ENCODE data around the gene EPC1.
"Not testable (repeated sequence)": the region's sequence is repeated elsewhere in the genome, so short reads cannot be mapped to it uniquely, and the experiment has no call there.

EPC1 gene

GRCh38 chr10:32346551-32347362 lies at the start of gene EPC1:
Gene EPC1, minus strand, starts transcription at chr10:32347158. Its CDS starts 243 bp downstream, at chr10:32346915.
- H3K36me3 ChIP-seq (ENCODE audit: insufficient read depth, low read length) = peaks cover 17% of the 10 kb centered on the region
- DNase-seq (ENCODE audit: low read depth, low spot score) = no peak
- H3K27ac ChIP-seq = peak within 1 kb of the TSS; percentile 99
- TF ChIP-seq EZH2 (IDR thresholded peaks at IDR 0.05) = no peak
- TF ChIP-seq POLR2AphosphoS5 (IDR thresholded peaks at IDR 0.05; ENCODE audit: borderline replicate concordance, low read depth, low read length) = peak; percentile 54
- peak within 1 kb of the TSS; percentile 89 for H3K4me3 ChIP-seq
- H3K9me3 ChIP-seq (ENCODE audit: low read depth, low read length) = no peaks in the 10 kb centered on the region
- peak within 1 kb of the TSS; percentile 100 for H3K9ac ChIP-seq (ENCODE audit: insufficient read length)

- DNase-seq (ENCODE audit: low read depth, low spot score) = no peak
- TF ChIP-seq FOXP2 (optimal IDR thresholded peaks at IDR 0.05; ENCODE audit: control extremely low read depth, extremely low read length, insufficient read depth) (no peak), EZH2 (IDR thresholded peaks at IDR 0.05) (no peak), POLR2AphosphoS5 (IDR thresholded peaks at IDR 0.05; ENCODE audit: borderline replicate concordance, low read depth, low read length) (no peak)
- Histone ChIP-seq H3K4me3 (no peak overlapping the region), H3K27ac (no peak overlapping the region), H3K36me3 (ENCODE audit: insufficient read depth, low read length) (no peaks in the 10 kb centered on the region), H3K9ac (ENCODE audit: insufficient read length) (no peak overlapping the region), H3K9me3 (ENCODE audit: low read depth, low read length) (no peaks in the 10 kb centered on the region)
These were observed 47.0 kb upstream of the EPC1 start for GRCh38 chr10:32393911-32394310.

GRCh38 chr10:32392284-32392683 lies 45.3 kb upstream of the EPC1 start:
- not testable (repeated sequence) for DNase-seq (ENCODE audit: low read depth, low spot score)

GRCh38 chr10:32390193-32390592 lies 43.2 kb upstream of the EPC1 start:
- DNase-seq (ENCODE audit: low read depth, low spot score) = no peak
- Histone ChIP-seq H3K9me3 (ENCODE audit: low read depth, low read length) (no peaks in the 10 kb centered on the region), H3K27ac (no peak overlapping the region), H3K9ac (ENCODE audit: insufficient read length) (no peak overlapping the region), H3K36me3 (ENCODE audit: insufficient read depth, low read length) (no peaks in the 10 kb centered on the region), H3K4me3 (no peak overlapping the region)
- TF ChIP-seq FOXP2 (optimal IDR thresholded peaks at IDR 0.05; ENCODE audit: control extremely low read depth, extremely low read length, insufficient read depth) (no peak), POLR2AphosphoS5 (IDR thresholded peaks at IDR 0.05; ENCODE audit: borderline replicate concordance, low read depth, low read length) (no peak), EZH2 (IDR thresholded peaks at IDR 0.05) (no peak)

More at GRCh38 chr10:32392284-32392683, 45.3 kb upstream of the EPC1 start:
- H3K9ac ChIP-seq (ENCODE audit: insufficient read length); H3K27ac ChIP-seq; H3K4me3 ChIP-seq; H3K36me3 ChIP-seq (ENCODE audit: insufficient read depth, low read length); H3K9me3 ChIP-seq (ENCODE audit: low read depth, low read length): not testable (repeated sequence)

- 0 out of 2 replicates have a peak overlapping the region, but pooled peaks have one; percentile 3 for H3K4me3 ChIP-seq
- peak overlapping the region; percentile 96 for H3K27ac ChIP-seq
- H3K36me3 ChIP-seq (ENCODE audit: insufficient read depth, low read length) = no peaks in the 10 kb centered on the region
- no peak for TF ChIP-seq POLR2AphosphoS5 (IDR thresholded peaks at IDR 0.05; ENCODE audit: borderline replicate concordance, low read depth, low read length)
- no peak for TF ChIP-seq FOXP2 (optimal IDR thresholded peaks at IDR 0.05; ENCODE audit: control extremely low read depth, extremely low read length, insufficient read depth)
- TF ChIP-seq EZH2 (IDR thresholded peaks at IDR 0.05) = no peak
- DNase-seq (ENCODE audit: low read depth, low spot score) = no peak
- H3K9ac ChIP-seq (ENCODE audit: insufficient read length) = no peak overlapping the region
- H3K9me3 ChIP-seq (ENCODE audit: low read depth, low read length) = no peaks in the 10 kb centered on the region
These were observed 41.5 kb upstream of the EPC1 start for GRCh38 chr10:32388258-32389027.

GRCh38 chr10:32386623-32387260 lies 39.8 kb upstream of the EPC1 start:
- Histone ChIP-seq H3K9ac (ENCODE audit: insufficient read length) (peak overlapping the region; percentile 62), H3K27ac (peak overlapping the region; percentile 96), H3K36me3 (ENCODE audit: insufficient read depth, low read length) (no peaks in the 10 kb centered on the region), H3K4me3 (peak overlapping the region; percentile 47), H3K9me3 (ENCODE audit: low read depth, low read length) (no peaks in the 10 kb centered on the region)
- no peak for DNase-seq (ENCODE audit: low read depth, low spot score)
- no peak for TF ChIP-seq FOXP2 (optimal IDR thresholded peaks at IDR 0.05; ENCODE audit: control extremely low read depth, extremely low read length, insufficient read depth)
- no peak for TF ChIP-seq EZH2 (IDR thresholded peaks at IDR 0.05)
- TF ChIP-seq POLR2AphosphoS5 (IDR thresholded peaks at IDR 0.05; ENCODE audit: borderline replicate concordance, low read depth, low read length) = no peak; the same call in 1 of the 2 replicates

GRCh38 chr10:32384171-32384570 lies 37.2 kb upstream of the EPC1 start:
- TF ChIP-seq EZH2 (IDR thresholded peaks at IDR 0.05) (no peak), POLR2AphosphoS5 (IDR thresholded peaks at IDR 0.05; ENCODE audit: borderline replicate concordance, low read depth, low read length) (no peak), FOXP2 (optimal IDR thresholded peaks at IDR 0.05; ENCODE audit: control extremely low read depth, extremely low read length, insufficient read depth) (no peak)
- no peak overlapping the region for H3K9ac ChIP-seq (ENCODE audit: insufficient read length)
- DNase-seq (ENCODE audit: low read depth, low spot score) = no peak
- H3K36me3 ChIP-seq (ENCODE audit: insufficient read depth, low read length) = no peaks in the 10 kb centered on the region
- H3K4me3 ChIP-seq = no peak overlapping the region
- H3K9me3 ChIP-seq (ENCODE audit: low read depth, low read length) = no peaks in the 10 kb centered on the region
- peak overlapping the region; percentile 57; the same call in 1 of the 2 replicates for H3K27ac ChIP-seq

GRCh38 chr10:32381165-32381564 lies 34.2 kb upstream of the EPC1 start:
- H3K27ac ChIP-seq = peak overlapping the region; percentile 97

More at GRCh38 chr10:32381165-32381564, 34.2 kb upstream of the EPC1 start:
- H3K9ac ChIP-seq (ENCODE audit: insufficient read length) = no peak overlapping the region
- no peak overlapping the region for H3K4me3 ChIP-seq
- H3K36me3 ChIP-seq (ENCODE audit: insufficient read depth, low read length) = no peaks in the 10 kb centered on the region
- TF ChIP-seq FOXP2 (optimal IDR thresholded peaks at IDR 0.05; ENCODE audit: control extremely low read depth, extremely low read length, insufficient read depth) (no peak), POLR2AphosphoS5 (IDR thresholded peaks at IDR 0.05; ENCODE audit: borderline replicate concordance, low read depth, low read length) (no peak), EZH2 (IDR thresholded peaks at IDR 0.05) (no peak)
- DNase-seq (ENCODE audit: low read depth, low spot score) = no peak
- H3K9me3 ChIP-seq (ENCODE audit: low read depth, low read length) = no peaks in the 10 kb centered on the region
